Activated CD4-positive, alpha-beta T cell treated with anti-CD3 and anti-CD28 coated beads, Interleukin-2, amount 50 U/mL, for 48 hours (primary cell): Measurements from ENCODE around the gene PANX1.

ENCODE experiments used
- DNase-seq, 2 experiments: peaks; one replicate each; pipeline ENCODE4 v3.0.0-alpha.2; 2020

PANX1 gene

GRCh38 chr11:94186342-94187203 lies 57.9 kb downstream of the PANX1 start:
- DNase-seq, result no peak

GRCh38 chr11:94193288-94193687 lies 64.6 kb downstream of the PANX1 start:
- DNase-seq, result no peak

GRCh38 chr11:94194712-94195111 lies 66.1 kb downstream of the PANX1 start:
- DNase-seq, result no peak

- DNase-seq, result no peak
Observed at GRCh38 chr11:94196363-94196762, 67.7 kb downstream of the PANX1 start.

GRCh38 chr11:94198718-94199117 lies 70.1 kb downstream of the PANX1 start:
- no peak for DNase-seq

GRCh38 chr11:94199136-94200130 lies 70.8 kb downstream of the PANX1 start:
- DNase-seq, result no peak

- no peak for DNase-seq
Observed at GRCh38 chr11:94201004-94201465, 72.4 kb downstream of the PANX1 start.

- DNase-seq, result no peak
Observed at GRCh38 chr11:94203070-94203469, 74.4 kb downstream of the PANX1 start.

GRCh38 chr11:94211261-94211830 lies 82.7 kb downstream of the PANX1 start:
- DNase-seq, result no peak

- no peak for DNase-seq
Observed at GRCh38 chr11:94212898-94213297, 84.3 kb downstream of the PANX1 start.

- DNase-seq, result no peak
Observed at GRCh38 chr11:94217705-94218104, 89.1 kb downstream of the PANX1 start.

- DNase-seq, result no peak
Observed at GRCh38 chr11:94218372-94218771, 89.7 kb downstream of the PANX1 start.

- no peak for DNase-seq
Observed at GRCh38 chr11:94219771-94220170, 91.1 kb downstream of the PANX1 start.

GRCh38 chr11:94224078-94224477 lies 95.4 kb downstream of the PANX1 start:
- DNase-seq, result no peak
